GM18951 (cell line): ENCODE measurements around the gene SLC22A13.

Source experiments
- POLR2A ChIP-seq: IDR thresholded peaks from 4 replicates; pipeline ENCODE4 v1.6.1; 2011; ENCODE audit warnings: mild to moderate bottlenecking; ENCODE audit not compliant: insufficient read length, insufficient read depth; ENCODE audit errors: extremely low read depth
- in situ Hi-C: fragments of 300-500 bp; cut with MboI; formaldehyde crosslinking; loops from one replicate; pipeline ENCODE4 v1.12.0; 2022; ENCODE audit warnings: low sequenced_read_pairs, mixed read lengths, inconsistent platforms; ENCODE audit not compliant: unreplicated experiment

Gene SLC22A13

DNA sequence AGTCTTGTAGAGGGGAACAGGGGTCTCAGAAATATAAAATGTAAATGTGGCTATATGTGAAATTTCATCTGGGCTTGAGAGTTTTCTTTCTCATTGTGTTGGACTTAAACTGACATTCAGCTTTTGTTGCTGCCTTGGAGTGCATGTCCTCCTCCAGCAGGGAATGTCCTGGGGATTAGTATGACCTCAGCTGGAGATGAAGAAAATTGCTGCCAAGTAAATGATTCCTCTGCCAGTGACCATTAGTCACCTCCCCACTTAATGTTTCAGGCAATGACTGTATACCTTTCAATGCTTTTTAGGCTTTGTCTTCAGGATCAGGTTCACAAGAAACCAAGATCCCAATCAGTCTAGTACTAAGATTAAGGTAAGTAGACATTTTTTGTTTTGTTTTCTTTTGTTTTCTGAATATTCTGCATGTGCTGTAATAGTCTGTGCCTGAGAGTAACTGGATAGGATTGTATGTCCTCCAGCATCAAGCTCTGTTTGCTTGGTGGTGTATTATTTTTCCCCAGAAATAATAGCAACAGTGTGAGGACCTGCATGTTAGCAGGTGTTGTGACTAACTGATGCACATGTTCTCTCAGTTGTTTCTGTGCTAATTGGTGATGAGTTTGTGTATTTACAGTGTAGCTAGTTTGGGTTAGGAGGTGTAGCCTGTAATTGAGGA is 18.1 kb upstream of the SLC22A13 start:
- no peak for TF ChIP-seq POLR2A
- in situ Hi-C loops = no loop called here

DNA sequence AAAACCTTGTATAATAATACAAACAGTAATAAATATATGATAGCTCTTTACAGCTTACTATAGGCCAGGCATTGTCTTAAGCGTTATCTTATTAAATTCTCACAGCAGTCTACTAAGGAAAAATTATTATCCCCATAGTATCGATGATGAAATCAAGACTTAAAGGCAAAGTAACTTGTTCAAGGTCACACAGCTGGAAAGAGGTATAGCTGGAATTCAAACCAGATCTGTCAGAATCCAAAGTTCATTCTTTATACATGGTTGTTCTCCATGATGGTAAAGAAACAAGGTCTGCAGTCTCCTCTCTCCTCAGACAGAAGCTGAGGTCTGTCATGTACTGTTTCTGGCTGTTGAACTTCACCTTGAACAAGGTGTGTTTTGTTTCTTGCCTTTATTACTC is 15.4 kb upstream of the SLC22A13 start:
- TF ChIP-seq POLR2A = no peak
- in situ Hi-C loops = no loop called here

DNA sequence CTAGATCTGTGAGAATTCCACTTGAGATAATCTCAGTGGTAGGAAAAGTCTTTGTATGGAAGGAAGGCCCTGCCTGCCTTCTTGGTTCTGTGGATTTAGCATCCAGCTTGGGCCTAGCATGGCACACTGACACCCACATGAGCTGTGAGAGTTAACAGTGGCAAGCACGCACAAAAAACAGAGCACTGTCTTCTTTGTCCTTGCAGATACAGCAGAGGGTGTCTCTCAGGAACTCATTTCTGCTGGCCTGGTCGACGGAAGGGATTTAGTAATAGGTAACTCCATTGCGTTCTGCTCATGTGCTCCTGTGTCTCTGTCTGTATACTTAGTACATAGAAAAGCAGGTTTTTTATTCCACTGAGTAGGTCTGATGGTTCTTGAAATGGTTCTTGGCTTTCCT is 14.4 kb upstream of the SLC22A13 start:
- TF ChIP-seq POLR2A = no peak
- in situ Hi-C loops = no loop called here

DNA sequence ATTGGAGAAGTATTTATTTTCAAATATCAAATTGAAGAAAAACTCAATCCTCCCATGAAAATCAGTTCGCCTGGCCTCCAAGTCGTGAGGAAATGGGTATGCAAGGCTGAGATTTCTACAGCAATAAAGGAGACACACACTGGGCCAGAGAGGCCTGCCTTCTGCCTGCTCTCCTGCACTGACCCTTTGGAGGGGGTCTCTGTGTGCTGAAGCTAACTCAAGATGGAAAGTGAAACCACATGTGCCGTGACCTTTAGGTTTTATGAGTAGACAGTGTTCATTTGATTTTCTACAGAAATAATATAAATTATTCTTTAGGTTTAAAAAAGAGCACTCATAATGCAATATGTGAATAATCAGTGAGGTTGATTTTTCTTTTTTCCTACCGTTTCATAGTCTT is 11.9 kb upstream of the SLC22A13 start:
- in situ Hi-C loops = no loop called here
- TF ChIP-seq POLR2A = no peak

DNA sequence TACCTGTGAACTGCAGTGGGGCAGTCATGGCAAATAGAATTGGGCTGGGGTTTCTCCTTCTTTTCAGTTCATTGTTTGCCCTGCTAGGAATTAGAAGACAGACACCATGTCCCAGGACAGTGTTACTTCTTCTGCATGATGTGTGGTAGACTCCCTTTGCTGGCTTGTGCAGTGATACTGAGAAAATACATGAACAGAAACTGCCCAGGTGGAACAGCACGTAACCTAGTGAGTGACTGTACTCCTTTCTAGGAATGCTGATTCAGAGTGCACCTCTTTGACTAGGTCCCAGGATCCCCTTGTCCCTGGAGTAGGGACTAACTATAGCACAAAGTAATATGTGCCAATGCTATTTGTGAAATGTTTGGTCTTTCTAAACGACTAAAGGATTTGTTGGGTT is 10.7 kb upstream of the SLC22A13 start:
- TF ChIP-seq POLR2A = no peak
- in situ Hi-C loops = no loop called here

DNA sequence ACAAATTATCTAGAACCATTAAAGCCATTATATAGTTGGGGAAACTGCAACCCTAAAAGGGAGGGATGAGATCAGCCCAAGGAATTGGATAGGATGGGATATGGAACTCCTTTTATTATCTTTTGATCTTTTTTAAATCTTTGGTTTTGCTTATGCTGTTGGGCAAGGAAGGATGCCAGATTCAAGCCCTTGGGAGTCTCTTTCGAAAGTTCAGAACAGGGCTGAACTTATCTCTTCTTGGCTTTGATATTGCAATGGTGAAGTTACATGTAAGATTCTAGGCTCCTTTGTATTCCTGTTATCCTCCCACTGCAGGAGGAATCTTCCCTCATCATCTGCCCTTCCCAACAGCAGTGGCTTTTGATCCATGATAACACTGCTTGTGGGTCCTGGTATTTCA is 10.0 kb upstream of the SLC22A13 start:
- in situ Hi-C loops = no loop called here
- no peak for TF ChIP-seq POLR2A

DNA sequence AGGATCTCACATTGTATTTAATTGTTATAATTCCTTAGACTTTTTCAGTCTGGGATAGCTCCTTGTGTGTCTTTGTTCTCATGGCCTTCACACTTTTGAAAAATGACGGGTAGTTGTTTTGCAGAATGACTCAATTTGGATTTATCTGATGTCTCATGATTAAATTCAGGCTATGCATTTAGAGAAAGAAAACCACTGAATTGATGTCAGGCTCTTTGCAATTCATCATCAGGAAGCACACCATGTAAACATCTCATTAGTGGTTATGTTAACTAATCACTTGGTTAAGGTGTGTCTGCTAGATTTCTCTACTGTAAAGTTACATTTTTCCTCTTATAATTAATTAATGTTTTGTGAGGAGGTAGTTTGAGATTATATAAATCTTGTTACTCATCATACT is 8.0 kb upstream of the SLC22A13 start:
- in situ Hi-C loops = no loop called here
- TF ChIP-seq POLR2A = no peak

DNA sequence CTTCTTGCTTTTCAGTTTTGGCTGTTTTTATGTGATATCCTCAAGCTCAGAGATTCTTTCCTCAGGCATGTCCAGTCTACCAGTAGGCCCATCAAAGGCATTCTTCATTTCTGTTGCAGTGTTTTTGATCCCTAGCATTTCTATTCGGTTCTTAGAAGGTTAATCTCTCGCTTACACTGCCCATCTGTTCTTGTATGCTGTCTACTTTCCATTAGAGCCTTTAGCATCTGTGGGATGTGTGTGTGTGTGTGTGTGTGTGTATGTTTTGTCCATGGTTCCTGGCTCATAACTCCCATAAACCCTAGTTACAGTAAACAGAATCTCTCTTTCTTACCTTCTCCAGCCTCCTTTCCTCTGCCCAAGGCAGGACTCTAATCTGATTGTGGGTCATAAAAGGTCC is 5.1 kb upstream of the SLC22A13 start:
- TF ChIP-seq POLR2A = no peak
- in situ Hi-C loops = no loop called here

DNA sequence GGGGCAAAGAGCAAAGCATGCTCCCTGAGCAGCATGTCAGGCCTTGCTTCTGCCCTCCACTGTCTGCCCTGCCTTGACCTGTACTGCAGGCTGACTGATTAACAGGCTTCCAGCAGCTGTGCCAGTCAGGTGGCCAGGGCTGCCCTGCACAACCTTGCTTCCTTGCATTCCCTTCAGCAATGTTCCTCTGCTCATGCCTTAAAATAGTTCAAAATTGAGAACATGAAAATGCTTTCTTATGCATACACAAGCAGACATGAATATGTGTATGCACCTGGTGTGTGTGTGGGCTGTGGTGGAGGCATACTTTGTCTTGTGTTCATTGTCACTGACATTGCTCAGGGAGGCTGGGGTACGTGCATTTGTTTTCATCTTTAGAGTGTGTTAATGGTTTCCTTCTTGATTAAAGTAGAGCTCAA is 1.2 kb upstream of the SLC22A13 start:
- no peak for TF ChIP-seq POLR2A
- in situ Hi-C loops = no loop called here

DNA sequence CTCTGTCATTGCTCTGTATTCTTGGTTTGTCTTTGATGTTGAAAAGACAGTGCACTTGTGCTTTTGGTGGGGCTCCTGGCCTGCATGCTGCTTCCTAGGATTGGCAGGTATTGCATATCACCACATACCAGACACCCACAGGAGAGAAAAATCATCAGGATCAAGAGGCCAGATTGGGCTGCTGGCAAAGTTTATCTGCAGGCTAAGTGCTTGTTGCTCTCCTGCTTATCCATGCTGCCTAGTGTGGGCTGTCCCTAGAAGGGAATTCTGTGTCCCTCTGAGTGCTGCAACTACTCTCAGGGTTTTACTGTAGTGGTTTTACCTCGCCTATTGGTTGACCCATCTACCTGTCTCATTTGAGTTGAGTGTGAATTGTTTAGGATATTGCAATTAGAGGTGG is 833 bp upstream of the SLC22A13 start:
- in situ Hi-C loops = no loop called here
- no peak for TF ChIP-seq POLR2A

DNA sequence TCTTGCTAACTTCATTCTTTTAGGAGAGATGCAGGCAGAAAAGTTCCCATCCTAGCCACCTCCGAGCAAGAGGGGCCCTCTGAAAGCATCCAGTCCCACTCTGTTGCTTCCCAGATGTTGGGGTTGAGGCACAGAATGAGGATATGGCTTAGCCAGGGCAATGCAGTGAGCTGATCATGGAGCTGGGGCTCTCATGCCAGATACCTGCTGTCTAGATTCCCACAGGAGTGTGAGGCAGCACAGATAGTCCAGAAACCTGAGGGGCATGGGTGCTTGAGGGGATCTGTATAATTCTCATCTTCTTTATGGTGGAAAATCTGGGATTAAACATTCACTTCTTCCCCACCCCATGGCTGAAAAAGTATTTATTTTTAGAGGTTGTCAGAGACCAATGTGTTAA is 1.2 kb downstream of the SLC22A13 start:
- in situ Hi-C loops = no loop called here

DNA sequence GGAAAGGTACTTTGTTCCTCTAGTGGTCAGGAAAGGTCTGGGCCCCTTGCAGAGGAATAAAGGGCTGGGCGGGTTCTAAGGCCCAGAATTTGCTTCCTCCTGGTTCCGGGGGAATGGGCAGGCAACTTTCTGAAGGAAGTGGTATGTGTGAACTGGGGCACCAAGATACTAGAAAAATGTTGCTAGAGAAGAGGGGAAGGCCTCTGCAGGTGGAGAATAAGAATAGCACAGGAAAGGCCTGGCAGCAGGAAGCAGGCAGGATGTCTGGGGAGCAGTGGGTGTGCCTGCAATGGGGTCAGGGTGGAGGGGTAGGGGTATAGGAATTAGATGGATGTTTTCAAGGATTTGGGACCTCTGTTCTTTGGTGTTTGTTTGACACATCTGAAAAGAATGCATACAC is 2.0 kb downstream of the SLC22A13 start:
- in situ Hi-C loops = no loop called here
- TF ChIP-seq POLR2A = no peak

More for the DNA sequence above, 1.2 kb downstream of the SLC22A13 start:
- TF ChIP-seq POLR2A = no peak

DNA sequence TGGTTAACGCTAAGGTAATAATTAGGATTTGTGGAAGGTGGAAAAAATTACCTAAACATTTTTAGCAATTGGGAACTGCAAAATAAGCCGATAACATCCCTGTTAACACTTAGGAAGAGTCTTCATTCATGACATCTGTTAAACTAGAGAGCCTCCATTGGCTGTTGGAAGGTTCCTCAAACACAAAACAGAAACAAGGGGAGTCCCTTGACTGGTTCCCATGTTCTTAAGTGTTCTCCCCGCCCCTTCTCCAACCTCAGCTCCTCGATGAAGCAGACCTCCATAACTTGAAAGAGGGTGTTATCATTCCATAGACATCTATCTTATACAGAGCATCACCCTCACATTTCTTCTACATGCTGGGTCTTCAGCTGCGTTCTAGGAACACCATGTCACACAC is 2.5 kb downstream of the SLC22A13 start:
- no peak for TF ChIP-seq POLR2A
- in situ Hi-C loops = no loop called here

DNA sequence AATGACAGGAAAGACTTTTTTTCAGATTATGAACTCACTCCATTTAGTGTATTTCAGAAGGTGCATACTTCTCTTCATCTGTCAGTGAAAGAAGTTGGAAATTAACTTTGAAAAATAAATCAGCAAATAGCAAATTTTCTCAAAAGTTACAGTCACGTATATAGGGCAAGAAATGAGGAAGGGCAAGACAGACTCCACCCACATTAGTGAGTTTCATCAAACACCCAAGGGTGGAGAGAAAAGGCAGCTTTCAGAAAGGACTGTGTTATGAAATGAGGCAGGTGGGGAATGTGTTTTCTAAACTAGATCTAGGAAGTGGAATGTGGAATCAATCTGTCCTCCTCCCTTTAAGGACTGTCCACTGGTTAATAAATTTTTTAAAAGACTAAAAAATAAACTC is 2.9 kb downstream of the SLC22A13 start:
- no peak for TF ChIP-seq POLR2A
- in situ Hi-C loops = no loop called here

DNA sequence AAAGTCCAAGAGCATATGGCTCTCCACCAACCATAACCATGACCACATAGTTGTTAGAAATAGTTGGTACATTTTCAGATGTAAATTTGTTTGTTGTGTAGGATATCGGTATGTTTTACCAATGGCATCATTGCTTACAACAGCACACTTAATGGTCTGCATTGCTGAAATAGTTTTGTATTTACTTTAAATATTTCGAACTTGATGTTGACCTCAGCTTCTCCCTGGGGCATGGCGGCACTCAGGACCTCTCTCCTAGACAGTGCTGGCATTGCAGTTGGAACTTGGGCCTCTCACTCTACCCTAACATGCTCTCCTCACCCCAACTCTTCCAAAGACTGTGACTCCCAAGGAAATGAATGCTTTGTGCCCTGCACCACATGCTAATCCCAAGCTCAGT is 5.0 kb downstream of the SLC22A13 start:
- TF ChIP-seq POLR2A = no peak
- in situ Hi-C loops = no loop called here

DNA sequence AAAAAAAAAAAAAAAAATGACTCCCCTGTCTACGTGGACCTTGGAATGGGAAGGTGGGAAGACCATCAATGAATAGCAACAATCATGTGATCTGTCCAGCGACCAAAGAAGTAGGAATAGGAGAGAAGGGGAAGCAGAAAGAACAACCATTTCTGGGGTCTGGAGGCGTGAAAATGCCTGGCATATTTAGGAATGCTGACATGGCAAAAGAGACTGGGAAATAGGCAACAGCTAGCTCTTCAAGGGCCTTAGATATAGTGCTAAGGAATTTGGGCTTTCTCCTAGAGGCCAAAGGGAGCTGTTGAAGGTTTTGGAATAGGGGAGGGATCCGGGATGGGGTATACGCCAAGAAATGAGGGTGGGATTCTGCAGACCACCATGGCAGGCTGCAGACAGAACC is 5.9 kb downstream of the SLC22A13 start:
- in situ Hi-C loops = no loop called here
- no peak for TF ChIP-seq POLR2A
